Epithelial cell of proximal tubule (primary cell): ENCODE data around the gene VPS26B. TPM values are rescaled to one million over a fixed set of nuclear protein-coding genes. Genes with fewer than 3 reads are reported as not detected.

Source experiments
- DNase-seq: peaks from one replicate; pipeline ENCODE4 v3.0.0-alpha.2; 2011; ENCODE audit warnings: low read depth
- H3K4me3 ChIP-seq: 2 replicates; pipeline ENCODE4 v1.5.1; 2011; ENCODE audit warnings: low read depth, mild to moderate bottlenecking, low read length
- CTCF ChIP-seq: conservative IDR thresholded peaks from 2 replicates; pipeline ENCODE4 v1.5.1; 2012; ENCODE audit warnings: low read depth, mild to moderate bottlenecking, low read length
- total RNA-seq: library from RNA; depleted of rRNA; stranded (reverse); fragments of >200 nt; gene quantifications from 2 replicates; pipeline ENCODE4 v1.2.3, GENCODE V29; 2015

The VPS26B gene
- total RNA-seq, 1 donor from 2014 or later: 17.8 TPM

- peak overlapping the region; percentile 64 for H3K4me3 ChIP-seq
- TF ChIP-seq CTCF: no peak
- no peak for DNase-seq
Measured at GRCh38 chr11:134223121-134223520, 1.4 kb upstream of the VPS26B start.

GRCh38 chr11:134224710-134225664 is 516 bp downstream of the VPS26B start:
- TF ChIP-seq CTCF: no peak
- DNase-seq: no peak
- peak overlapping the region; percentile 64 for H3K4me3 ChIP-seq

- no peak for DNase-seq
- H3K4me3 ChIP-seq: no peak overlapping the region
- no peak for TF ChIP-seq CTCF
Measured at GRCh38 chr11:134226806-134227325, 2.4 kb downstream of the VPS26B start.

GRCh38 chr11:134228625-134229024 is 4.2 kb downstream of the VPS26B start:
- no peak for TF ChIP-seq CTCF
- DNase-seq: no peak
- no peak overlapping the region for H3K4me3 ChIP-seq

GRCh38 chr11:134229126-134229790 is 4.8 kb downstream of the VPS26B start:
- no peak for TF ChIP-seq CTCF
- no peak overlapping the region for H3K4me3 ChIP-seq
- DNase-seq: no peak

- DNase-seq: no peak
- TF ChIP-seq CTCF: no peak
- H3K4me3 ChIP-seq: no peak overlapping the region
Measured at GRCh38 chr11:134230339-134230738, 5.9 kb downstream of the VPS26B start.
